ENCODE results near the gene KRT26.

DNA sequence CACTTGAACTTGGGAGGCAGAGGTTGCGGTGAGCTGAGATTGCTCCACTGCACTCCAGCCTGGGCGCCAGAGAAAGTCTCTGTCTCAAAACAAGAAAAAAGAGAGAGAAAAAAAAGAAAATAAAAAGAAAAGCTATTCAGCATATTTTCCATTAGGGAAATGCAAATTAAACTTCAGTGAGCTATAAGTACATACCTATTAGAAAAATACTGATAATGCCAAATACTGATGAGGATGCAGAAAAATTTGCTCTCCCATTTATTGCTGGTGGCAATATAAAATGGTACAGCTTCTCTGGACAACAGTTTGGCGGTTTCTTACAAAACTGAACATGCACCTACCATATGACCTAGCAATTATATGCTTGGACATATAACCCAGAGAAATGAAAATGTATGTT is 40.6 kb upstream of the KRT26 start:
- no peak for TF ChIP-seq CTCF (conservative IDR thresholded peaks at IDR 0.05; ENCODE audit: low read depth in 2 of 2)
- TF ChIP-seq EZH2 (IDR thresholded peaks at IDR 0.05; ENCODE audit: low read depth, unreplicated experiment) = no peak
- TF ChIP-seq POLR2AphosphoS5 (IDR thresholded peaks at IDR 0.05; ENCODE audit: low read depth) = no peak
- TF ChIP-seq CREB1 (CRISPR knock-in tag; IDR thresholded peaks at IDR 0.05; ENCODE audit: low read depth) = no peak

Measured in GM23338 (cell line).